Stomach (tissue), 4 donors: ENCODE measurements around the gene ARHGEF1.

ENCODE experiments used
- POLR2A ChIP-seq, 4 donors: fragments of 450-650 bp; IDR thresholded peaks; one replicate each; pipeline ENCODE4 v1.6.1; 2016; ENCODE audit warnings: antibody characterized with exemption in 4 of 4, control low read depth in 2 of 4, mild to moderate bottlenecking in 1 of 4, moderate library complexity in 1 of 4
- TF ChIP-seq, protein P1 (sequence below), 7 experiments: fragments of 450-650 bp in 4 of 7; fragments of 200-600 bp in 3 of 7; sonication (generic) in 3 of 7; IDR thresholded peaks; one replicate each; pipeline ENCODE4 v1.5.1; 2016 to 2019; ENCODE audit warnings: antibody characterized with exemption in 7 of 7, control low read depth in 2 of 7, mild to moderate bottlenecking in 1 of 7

DNA sequence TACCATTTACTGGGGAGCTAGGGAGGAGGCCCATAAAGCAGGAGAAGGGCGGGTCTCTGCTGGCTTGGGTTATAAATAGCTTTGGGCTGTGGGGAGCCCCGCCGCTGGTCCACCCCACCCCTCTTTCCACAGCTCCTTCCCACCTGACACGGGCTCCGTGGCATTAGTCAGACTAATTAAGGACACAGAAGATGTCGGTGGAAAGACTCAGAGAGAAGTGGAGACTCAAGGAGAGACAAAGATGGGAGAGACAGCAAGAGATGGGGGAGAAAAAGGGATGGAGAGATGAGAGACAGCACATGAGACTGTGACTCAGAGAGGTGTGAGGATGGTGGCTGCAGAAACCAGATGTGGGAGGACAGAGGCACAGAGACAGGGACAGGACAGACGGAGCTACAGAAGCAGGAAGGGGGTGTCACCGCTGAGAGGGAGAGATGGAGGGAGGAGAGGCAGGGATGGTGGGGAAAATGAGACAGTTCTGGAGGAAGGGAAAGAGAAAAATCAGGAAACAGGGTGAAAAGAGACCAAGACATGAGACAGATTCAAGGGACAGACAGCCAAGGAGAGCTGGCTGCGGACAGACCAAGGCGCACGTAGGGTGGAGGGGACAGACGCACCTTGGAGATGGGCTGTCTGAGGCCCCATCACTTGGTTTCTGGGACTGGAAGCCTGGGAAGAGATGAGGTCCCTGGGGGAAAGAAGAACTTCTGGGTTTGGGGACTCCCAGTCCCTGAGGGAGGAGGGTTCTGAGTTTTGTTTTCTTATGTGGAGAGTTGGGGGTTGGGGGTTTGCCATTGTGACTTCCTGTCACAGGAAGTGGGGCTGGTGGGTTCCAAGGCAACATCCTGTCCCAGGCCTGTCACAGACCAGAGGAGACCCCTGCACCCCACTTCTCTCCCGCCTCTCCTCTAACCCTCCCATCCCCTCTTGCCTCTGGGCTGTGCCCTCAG lies 4.1 kb downstream of the ARHGEF1 start:
- TF ChIP-seq, protein P1, sequence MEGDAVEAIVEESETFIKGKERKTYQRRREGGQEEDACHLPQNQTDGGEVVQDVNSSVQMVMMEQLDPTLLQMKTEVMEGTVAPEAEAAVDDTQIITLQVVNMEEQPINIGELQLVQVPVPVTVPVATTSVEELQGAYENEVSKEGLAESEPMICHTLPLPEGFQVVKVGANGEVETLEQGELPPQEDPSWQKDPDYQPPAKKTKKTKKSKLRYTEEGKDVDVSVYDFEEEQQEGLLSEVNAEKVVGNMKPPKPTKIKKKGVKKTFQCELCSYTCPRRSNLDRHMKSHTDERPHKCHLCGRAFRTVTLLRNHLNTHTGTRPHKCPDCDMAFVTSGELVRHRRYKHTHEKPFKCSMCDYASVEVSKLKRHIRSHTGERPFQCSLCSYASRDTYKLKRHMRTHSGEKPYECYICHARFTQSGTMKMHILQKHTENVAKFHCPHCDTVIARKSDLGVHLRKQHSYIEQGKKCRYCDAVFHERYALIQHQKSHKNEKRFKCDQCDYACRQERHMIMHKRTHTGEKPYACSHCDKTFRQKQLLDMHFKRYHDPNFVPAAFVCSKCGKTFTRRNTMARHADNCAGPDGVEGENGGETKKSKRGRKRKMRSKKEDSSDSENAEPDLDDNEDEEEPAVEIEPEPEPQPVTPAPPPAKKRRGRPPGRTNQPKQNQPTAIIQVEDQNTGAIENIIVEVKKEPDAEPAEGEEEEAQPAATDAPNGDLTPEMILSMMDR (IDR thresholded peaks at IDR 0.05) = no peak
- no peak for TF ChIP-seq POLR2A (IDR thresholded peaks at IDR 0.05)
